UCSD-AML1 (cell line): ENCODE results near the gene LYPD1.
"Not testable (repeated sequence)": the region's sequence is repeated elsewhere in the genome, so short reads cannot be mapped to it uniquely, and the experiment has no call there.

Experiments used
- DNase-seq: peaks from one replicate; lab custom pipeline; 2025; ENCODE audit not compliant: unreplicated experiment; lab: John Stamatoyannopoulos, UW

The LYPD1 gene, protein sequence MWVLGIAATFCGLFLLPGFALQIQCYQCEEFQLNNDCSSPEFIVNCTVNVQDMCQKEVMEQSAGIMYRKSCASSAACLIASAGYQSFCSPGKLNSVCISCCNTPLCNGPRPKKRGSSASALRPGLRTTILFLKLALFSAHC

DNA sequence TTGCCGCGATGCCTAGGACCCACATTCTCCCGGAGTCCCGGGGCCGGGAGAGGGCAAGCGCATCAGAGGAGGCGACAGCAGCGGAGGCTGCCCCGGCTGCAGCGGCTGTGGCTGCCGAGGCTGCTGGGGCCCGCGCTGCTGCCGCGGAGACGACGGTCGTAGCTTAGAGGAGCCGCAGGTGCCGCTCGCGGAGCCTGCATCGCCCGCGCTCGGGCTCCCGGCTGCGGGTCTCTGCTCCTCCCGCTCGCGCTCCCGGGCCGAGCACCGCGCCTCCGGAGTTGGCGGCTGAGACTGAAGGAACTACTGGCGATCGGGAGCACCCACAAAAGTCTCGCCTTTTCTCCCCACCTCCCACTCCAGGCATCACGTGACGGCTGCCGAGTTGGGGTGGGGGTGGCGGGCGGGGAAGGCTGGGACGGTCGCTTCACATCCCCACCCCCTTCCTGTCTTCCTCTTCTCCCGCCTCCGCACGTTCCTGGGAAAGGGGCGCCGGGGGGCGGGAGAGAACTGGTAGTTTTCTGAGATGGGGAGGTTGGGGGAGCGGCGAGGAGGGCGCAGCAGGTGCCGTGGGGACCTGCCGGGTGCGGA, at the start of gene LYPD1:
TSS of gene LYPD1 (minus strand) at position 298 of the 588 bp plus-strand sequence. CDS start at position 25, 273 bp downstream.
- no peak for DNase-seq

DNA sequence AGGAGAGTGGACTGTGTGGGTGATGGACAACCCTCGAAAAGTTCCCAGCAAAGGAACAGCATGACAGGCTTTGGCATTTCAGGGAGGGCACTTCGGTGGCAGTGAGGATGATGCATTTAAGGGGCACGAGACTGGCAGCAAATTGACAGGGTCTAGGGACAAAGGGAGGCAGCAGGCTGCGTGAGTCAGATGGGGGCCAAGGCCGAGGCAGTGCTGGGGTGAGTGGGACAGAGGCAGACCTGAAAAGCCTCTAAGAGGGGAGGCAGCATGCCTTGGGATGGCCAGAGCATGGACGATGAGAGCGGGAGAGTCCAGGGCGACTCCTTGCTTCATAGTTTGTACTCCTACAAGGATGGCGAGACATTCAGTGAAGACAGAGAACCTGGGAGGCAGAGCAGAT, 49.5 kb upstream of the LYPD1 start:
- DNase-seq: no peak

DNA sequence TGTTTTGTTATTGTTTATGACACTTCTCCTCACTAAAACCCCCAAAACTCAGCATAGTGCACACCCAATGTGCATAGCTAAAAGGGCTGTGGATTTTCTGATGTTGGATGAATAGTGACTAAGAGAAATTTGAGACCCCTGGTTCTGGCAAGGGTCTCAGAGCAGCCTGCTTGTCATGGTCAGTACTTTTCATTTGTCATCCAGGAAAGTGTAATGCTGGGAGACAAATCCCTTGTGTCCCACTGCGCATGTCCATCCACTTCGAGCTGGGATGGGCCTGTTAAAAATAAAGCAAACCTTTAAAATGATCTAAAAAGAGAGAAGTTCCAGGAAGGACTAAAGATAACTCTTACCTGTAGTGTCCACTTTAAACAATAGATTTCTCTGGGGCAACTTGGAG, 46.9 kb upstream of the LYPD1 start:
- DNase-seq: no peak

DNA sequence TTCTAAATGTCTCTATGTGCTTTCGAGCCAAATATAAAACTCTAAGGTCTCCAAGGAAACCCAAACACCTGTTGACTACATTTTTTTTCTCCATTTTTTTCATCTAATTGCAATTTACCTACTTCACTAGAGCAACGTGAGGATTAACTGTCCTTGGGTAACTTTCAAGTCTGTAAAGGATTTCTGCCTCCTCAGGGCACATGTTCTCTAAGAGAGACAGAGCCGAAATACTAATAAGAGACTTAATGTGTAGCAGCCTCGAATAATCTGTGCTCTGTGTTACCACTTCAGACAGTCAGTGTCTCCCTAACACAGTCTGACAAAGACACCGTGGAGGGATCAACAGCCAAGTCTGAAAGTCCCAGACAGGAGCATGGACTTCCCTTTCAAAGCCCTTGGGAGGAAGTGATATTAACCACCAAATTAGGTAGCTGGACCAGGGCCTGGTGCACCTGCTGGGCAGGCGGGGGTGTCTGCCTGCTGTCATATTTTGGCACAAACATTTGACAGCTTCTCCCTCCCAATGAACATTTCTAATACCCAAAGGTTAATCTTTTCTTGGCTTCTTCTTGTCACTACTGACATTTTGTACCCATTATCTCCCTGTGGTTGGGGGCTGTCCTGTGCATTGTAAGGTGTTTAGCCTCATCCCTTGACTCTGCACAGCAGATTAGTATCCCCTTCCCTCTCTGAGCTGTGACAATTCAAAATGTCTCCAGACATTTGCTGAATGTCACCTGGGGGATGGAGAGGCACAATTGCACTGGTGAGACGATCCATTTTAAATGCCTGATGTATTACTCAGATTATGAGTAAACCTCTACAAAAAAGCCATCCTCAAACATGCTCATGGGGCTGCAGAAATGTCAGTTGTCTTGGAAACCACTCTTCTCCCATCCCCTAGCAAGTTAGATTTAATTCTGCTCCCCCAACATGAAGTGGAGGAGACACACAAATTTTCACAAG, 45.7 kb upstream of the LYPD1 start:
- no peak for DNase-seq

DNA sequence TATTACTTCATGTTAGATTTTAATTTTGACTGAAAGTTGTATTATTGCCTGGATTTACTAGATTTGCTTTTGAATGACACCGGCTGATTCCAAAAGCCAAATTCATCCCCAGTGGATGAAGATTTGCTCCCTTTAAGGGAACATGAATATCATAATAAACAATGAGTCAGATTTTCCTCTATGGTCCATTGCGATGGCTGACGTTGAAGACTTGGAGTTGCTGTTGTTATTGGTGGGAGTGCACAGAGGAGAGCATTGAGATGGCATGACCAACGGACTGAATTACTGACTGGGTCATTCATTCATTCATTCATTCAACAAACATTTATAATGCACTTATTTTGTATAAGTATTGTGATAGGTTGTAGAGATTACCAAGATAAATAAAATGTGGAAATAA, 33.4 kb upstream of the LYPD1 start:
- no peak for DNase-seq

DNA sequence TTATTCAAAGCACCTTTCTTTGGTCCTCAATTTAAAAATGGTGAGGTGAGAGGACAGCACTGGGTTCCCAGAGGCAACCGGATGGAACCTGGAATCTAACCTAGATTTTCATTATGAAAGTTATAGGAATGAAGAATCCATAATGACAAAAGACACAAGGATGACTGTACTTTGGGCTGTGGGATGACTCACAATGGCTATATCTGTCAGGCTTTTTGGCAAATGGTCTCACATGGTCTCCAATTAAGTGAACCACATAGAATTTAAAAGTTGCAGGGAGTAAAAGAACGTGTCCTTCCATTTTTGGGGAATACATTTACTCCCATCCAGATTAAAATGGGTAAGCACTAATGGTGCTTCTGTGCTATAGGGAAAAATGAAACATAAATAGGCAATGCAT, 31.8 kb upstream of the LYPD1 start:
- no peak for DNase-seq

DNA sequence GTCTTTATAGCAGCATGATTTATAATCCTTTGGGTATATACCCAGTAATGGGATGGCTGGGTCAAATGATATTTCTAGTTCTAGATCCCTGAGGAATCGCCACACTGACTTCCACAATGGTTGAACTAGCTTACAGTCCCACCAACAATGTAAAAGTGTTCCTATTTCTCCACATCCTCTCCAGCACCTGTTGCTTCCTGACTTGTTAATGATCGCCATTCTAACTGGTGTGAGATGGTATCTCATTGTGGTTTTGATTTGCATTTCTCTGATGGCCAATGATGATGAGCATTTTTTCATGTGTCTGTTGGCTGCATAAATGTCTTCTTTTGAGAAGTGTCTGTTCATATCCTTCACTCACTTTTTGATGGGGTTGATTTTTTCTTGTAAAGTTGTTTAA, 29.8 kb upstream of the LYPD1 start:
- DNase-seq: not testable (repeated sequence)

DNA sequence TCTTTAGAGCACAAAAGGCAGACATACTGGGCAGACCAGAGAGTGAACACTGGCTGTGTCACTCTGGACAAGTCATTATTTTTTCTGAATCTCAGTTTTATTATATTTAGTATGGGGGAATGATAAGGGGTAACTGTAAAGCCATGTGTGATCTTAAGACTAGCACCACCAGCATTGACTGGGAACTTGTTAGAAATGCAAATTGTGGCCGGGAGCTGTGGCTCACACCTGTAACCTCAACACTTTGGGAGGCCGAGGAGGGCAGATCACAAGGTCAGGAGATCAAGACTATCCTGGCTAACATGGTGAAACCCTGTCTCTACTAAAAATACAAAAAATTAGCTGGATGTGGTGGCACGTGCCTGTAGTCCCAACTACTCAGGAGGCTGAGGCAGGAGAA, 28.3 kb upstream of the LYPD1 start:
- not testable (repeated sequence) for DNase-seq

DNA sequence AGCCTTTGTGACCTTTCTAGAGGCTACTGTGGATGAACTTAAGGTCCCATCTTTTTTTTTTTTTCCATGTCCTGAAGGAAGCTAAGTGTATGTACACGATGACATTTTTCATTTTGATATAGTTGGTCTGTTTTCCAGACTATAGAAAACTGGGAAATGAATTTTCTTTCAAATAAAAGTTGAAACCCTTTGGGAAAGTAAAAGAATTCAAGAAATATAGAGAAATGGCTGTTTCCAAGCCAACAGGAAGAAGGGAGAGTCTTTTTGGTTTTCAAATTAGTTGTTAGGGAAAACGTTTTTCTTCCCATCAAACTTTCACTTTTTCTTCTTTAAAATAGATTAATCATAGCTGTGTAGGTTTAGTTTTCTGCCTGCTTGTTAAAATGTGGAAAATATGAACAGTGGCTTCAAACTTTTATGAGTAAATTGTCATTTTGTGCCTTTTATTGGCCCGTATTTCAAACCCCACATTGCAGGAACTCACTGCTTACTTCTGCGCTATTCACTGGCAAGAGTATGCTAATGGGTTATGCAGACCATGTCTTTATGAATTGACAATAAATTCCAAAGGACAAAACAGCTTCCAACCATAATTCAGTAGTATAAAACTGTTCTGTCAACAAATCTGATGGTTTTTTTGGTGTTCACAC, 27.7 kb upstream of the LYPD1 start:
- no peak for DNase-seq

DNA sequence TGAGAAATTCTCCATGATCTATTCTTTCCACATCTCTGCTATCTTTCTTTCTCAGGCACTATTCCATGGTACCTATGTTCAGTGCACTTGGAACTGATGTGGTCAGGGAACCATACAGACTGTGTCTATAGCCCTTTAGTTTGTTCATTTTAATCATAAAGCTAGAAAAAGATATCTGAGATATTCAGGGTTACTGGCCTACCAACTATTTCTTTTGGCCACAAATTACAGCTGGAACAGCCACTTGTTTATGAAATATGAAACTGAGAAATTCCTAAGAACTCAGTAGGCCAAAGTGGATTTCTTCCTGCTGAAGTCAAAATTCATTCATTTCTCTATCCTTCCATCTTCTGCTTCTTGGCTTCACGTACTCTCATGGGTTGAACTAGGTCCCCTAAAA, 22.8 kb upstream of the LYPD1 start:
- no peak for DNase-seq

DNA sequence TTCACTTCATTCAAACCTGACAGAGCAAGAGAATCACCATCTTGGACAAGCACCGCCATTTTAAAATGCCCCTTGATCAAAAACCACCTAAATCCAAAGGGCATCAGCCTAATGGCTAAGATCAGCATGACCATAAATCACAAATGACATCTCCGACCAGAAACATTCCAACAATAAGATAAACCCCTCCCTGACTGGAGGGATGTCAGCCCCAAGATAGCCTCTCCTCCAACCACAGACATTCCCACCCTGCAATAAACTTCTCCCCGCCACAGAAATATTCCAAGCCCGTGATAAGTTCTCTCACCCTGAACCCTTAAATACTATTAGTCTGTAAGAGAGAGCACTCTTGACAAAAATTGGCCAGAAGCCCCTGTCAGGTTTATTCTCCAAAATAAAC, 21.6 kb upstream of the LYPD1 start:
- no peak for DNase-seq

DNA sequence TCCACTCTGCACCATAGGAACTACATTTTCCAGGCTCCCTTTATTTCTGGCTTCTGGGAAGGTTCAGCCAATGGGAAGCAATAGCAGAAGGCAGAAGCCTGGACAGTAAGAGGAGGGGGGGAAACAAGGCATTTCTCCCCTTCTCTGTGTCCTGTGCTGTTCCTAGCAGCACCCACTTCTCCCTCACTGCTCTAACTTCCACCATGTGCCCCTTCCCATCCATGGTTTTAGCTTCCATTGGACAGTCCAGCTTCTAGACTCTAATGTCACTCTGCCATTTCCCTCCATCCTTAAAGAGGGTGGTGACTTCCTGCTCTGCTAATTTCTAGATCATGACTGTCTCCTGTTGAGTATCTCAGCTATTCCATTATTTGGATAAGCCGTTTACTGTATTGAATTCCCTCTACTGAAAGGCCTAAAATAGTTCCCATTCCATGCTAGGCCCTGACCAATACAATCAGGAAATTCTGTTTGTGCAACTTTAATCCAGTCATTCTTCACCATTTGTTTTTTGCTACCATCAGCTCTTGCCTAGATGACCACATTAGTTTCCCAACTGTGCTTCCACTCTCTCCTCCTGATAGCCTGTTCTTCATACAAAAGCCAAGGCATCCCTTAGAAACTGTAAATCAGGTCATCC, 20.8 kb upstream of the LYPD1 start:
- DNase-seq: no peak

DNA sequence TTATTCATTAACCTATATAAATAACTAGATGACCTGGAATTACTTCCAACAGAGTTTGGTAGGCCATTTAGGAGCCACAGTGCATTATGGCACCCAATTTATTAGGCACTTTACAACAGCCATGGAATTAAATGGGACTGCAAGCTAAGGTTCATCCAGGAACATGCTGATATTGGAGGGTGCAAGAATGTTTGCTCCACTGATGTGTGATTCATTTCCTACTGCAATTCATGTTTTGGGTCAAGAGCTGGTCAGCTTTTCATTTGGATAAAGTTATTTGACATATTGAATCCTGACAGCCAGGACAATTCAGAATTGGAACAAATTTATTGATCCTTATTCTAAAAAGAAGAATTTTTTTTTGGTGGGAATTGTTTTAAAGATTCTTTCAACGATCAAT, 11.8 kb upstream of the LYPD1 start:
- DNase-seq: no peak

DNA sequence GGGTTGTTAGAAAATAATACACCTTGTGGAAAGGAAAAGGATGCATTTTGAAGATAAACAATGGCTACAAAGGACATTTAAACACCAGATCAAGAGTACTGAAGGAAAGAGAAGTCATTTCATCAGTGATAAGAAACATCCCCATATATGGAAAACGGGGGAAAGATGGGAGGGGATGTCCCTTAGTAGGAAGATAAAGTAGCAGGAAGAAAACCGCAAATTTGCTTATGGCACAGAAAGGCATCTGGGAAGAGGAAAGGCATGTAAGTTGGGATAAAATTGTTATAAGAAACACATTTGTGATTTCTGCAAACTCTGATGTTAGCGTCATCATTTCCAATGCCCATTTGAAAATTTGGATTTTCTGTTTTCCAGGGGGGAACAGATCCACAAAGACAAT, 10.5 kb upstream of the LYPD1 start:
- DNase-seq: no peak

DNA sequence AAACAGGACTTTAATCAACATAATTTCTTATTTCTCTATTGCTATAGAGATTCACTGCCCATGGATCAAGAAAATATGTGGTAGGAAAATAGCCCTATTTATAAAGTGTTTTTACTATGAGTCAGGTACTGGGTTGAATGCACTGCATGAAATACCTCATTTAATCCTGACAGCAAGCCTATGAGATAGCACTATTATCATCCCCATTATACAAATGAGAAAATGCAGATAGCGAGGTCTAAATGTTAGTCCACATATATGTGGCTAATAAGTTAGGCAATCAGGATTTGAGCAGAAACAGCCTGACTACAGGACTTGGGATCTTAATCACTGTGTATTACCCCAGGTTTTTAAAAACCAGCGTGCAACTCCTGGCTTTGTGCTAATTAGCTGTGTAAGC, 8.5 kb upstream of the LYPD1 start:
- no peak for DNase-seq

DNA sequence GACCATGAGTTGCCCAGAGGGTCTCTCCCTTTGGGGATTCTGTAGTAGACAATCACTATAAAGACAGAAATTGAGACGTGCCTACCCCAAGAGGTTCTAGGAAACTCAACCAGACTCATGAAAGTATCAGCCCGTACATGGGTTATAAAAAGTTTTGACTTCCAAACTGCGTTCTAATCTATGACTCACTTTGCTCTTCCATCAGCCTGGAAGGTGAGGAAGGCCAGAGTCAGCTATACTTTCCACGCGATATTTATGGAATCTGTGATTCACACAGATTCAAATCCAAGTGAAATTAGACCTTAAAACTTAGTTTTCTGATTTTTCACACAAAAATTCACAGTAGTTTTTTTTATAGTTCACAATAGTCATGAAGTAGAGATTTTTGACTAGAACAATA, 7.7 kb upstream of the LYPD1 start:
- DNase-seq: no peak

DNA sequence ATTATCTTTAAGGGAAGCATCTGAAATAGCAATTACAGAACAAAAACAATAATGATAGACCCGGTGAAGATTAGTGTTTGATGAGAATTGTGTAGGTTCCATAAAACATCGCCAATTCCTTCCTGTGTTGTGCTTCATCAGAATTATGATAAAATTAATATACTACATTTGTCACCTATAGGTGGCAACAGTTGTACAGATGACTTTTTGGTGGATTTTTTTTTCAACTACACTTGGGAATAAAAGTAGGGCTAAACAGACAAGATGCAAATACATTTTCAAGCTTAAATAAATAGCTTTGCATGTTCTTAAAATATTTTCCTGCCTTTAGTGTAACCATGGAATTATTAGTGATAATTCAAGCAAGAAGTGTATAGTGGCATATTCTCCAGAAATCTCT, 7.0 kb upstream of the LYPD1 start:
- DNase-seq: no peak

DNA sequence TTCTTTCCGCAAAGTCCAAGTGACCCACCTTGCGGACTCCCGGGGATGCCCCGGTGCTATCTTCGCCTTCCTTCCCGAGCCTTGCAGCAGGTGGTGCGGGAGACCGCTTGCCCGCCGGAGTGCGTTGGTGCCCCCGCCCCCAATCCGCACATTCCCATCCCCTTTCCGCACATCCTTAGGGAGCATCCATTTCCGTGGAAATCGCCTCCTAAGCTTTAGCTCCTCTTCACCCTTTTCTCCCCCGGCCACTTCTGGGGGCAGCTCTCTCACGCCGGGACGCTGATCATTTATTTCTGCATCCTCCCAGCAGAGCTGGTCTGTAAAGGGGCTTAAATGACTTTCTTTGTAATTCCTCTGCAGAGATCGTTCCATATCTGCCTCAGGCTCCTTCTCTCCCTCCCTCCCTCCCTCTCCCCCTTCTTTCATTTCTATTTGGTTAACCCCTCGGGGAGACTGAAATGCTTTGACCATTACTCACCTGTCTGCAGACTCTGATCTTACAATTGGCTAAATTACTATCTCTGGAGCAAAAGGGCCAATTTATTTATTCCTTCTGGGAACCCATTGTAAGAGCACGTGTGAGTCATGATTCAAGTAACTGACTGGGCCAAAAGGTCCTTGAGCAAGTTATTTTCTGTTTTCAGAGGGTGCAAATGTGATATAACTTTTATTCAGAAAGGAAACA, 1.3 kb upstream of the LYPD1 start:
- no peak for DNase-seq

DNA sequence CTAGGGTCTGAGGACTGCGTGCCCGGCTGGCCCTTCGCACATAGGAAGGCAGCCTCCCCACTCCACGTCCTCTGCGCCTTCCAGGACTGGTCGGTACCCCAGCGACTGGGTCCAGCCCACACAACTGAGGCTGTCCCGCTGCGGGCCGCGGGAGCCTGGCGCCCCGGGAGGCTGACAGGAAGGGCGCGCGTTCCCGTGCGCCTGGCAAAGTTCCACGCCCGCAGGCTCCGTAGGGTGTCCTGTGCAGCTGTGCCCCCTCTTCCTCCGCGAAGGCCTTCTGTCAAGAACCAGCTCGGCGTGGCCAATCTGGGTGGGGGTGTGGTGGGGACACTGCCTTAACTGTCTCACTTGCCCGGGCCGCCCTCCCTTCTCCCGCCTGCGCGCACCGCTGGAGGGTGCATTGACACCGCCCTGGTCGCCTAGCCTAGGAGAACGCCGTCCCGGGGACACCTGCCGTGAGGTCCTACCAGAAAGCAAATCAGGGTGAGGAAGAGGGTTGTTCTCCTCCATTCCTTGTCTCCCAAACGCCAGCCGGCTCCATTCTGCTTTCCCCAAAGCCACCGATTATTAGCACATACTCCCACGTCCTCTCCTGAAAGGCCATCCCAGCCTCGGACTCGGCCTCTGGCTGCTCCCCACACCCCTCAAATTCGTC, 618 bp upstream of the LYPD1 start:
- no peak for DNase-seq
